ENCODE results near the gene DIDO1. TPM values are rescaled to one million over a fixed set of nuclear protein-coding genes. Genes with fewer than 3 reads are reported as not detected.

DIDO1 gene
- polyA plus RNA-seq, 1 of the 3 experiments (the other 2 are of a cell fraction): 14.7 TPM

GRCh38 chr20:62967149-62967501 lies 40.8 kb upstream of the DIDO1 start (continued):
- TF ChIP-seq EP300 (IDR thresholded peaks at IDR 0.05; ENCODE audit: borderline replicate concordance in 1 of 2, low read depth in 1 of 2, low read length in 1 of 2) (no peak), EZH2phosphoT487 (IDR thresholded peaks at IDR 0.05; ENCODE audit: borderline replicate concordance, low read depth) (no peak)

- Histone ChIP-seq H3K4me2 (no peak overlapping the region), H3K9ac (no peak overlapping the region), H3K9me2 (no peaks in the 10 kb centered on the region), H3F3A (replicated peaks; ENCODE audit: insufficient read depth) (no peaks in the 10 kb centered on the region), H3K36me3 (replicated peaks in 1 of 2; ENCODE audit: control insufficient read depth in 1 of 2, insufficient read depth in 2 of 2, low read length in 1 of 2) (no peaks in the 10 kb centered on the region), H3K27ac (ENCODE audit: low read depth in 2 of 2, low read length in 1 of 2) (no peak overlapping the region), H4K20me1 (ENCODE audit: insufficient read depth) (0 out of 2 replicates have a peak, but pooled peaks cover 3% of the 10 kb centered on the region), H3K4me3 (ENCODE audit: low read depth in 2 of 2, low read length in 1 of 2) (no peak overlapping the region), H3K4me1 (ENCODE audit: control insufficient read depth in 1 of 2, insufficient read depth in 2 of 2, low read depth in 1 of 2, low read length in 1 of 2) (peaks cover 0 to 3% of the 10 kb centered on the region in 2 experiments; a peak in 1 of 4 replicates), H3K9me3 (no peaks in the 10 kb centered on the region), H3K79me2 (ENCODE audit: insufficient read depth) (no peaks in the 10 kb centered on the region), H3K27me3 (ENCODE audit: insufficient read depth) (0 out of 2 replicates have a peak, but pooled peaks cover 11% of the 10 kb centered on the region), H2AFZ (ENCODE audit: low read depth) (no peak overlapping the region)
- WGBS (ENCODE audit: low lambda C conversion rate): 42% methylated on average over 12 of the region's 27 CpGs
- TF ChIP-seq RXRA (IDR thresholded peaks at IDR 0.05; ENCODE audit: borderline replicate concordance, low read depth) (no peak), SMC3 (IDR thresholded peaks at IDR 0.05; ENCODE audit: low read depth, low read length) (no peak), RFX5 (IDR thresholded peaks at IDR 0.05; ENCODE audit: low read length) (no peak), REST (IDR thresholded peaks at IDR 0.05; ENCODE audit: low read depth, low read length) (no peak), JUND (IDR thresholded peaks at IDR 0.05) (no peak), POLR2AphosphoS5 (IDR thresholded peaks at IDR 0.05; ENCODE audit: low read depth, low read length) (no peak)
- POLR2A ChIA-PET: no interaction called here
- no peak for DNase-seq
- CTCF ChIA-PET: interaction anchor here (1.3 kb wide), 1 partner anchor 46 kb away, joined by 3 read pairs; no protein-coding TSS in a partner anchor
Observed at GRCh38 chr20:62966212-62967148, 40.2 kb upstream of the DIDO1 start.

- H3K27ac ChIP-seq (ENCODE audit: low read depth in 2 of 2, low read length in 1 of 2): no peak overlapping the region
- H3K36me3 ChIP-seq (replicated peaks in 1 of 2; ENCODE audit: control insufficient read depth in 1 of 2, insufficient read depth in 2 of 2, low read length in 1 of 2): no peaks in the 10 kb centered on the region
- H2AFZ ChIP-seq (ENCODE audit: low read depth): no peak overlapping the region
- WGBS (ENCODE audit: low lambda C conversion rate): 67% methylated on average over 7 of the region's 19 CpGs
- H4K20me1 ChIP-seq (ENCODE audit: insufficient read depth): 0 out of 2 replicates have a peak, but pooled peaks cover 3% of the 10 kb centered on the region
- no peaks in the 10 kb centered on the region for H3K9me2 ChIP-seq
- H3K4me1 ChIP-seq (ENCODE audit: control insufficient read depth in 1 of 2, insufficient read depth in 2 of 2, low read depth in 1 of 2, low read length in 1 of 2): peaks cover 0 to 3% of the 10 kb centered on the region in 2 experiments; a peak in 1 of 4 replicates
- H3F3A ChIP-seq (replicated peaks; ENCODE audit: insufficient read depth): no peaks in the 10 kb centered on the region
- no peaks in the 10 kb centered on the region for H3K9me3 ChIP-seq
- ChIA-PET CTCF (interaction anchor here (0.7 to 1.3 kb wide), 3 partner anchors 8 to 45 kb away, joined by 3 to 5 read pairs (median 3); no protein-coding TSS in a partner anchor), POLR2A (no interaction called here)
- no peaks in the 10 kb centered on the region for H3K79me2 ChIP-seq (ENCODE audit: insufficient read depth)
- no peak overlapping the region for H3K4me3 ChIP-seq (ENCODE audit: low read depth in 2 of 2, low read length in 1 of 2)
- no peak for DNase-seq
- H3K9ac ChIP-seq: no peak overlapping the region
- no peak overlapping the region for H3K4me2 ChIP-seq
- H3K27me3 ChIP-seq (ENCODE audit: insufficient read depth): 0 out of 2 replicates have a peak, but pooled peaks cover 11% of the 10 kb centered on the region
- no peak for TF ChIP-seq MAX (IDR thresholded peaks at IDR 0.05; ENCODE audit: low read depth)
- TF ChIP-seq RXRA (IDR thresholded peaks at IDR 0.05; ENCODE audit: borderline replicate concordance, low read depth): no peak
- no peak for TF ChIP-seq RFX5 (IDR thresholded peaks at IDR 0.05; ENCODE audit: low read length)
- TF ChIP-seq USF1 (IDR thresholded peaks at IDR 0.05; ENCODE audit: borderline replicate concordance, low read depth): no peak
- no peak for TF ChIP-seq FOXM1 (IDR thresholded peaks at IDR 0.05; ENCODE audit: low read depth)
- no peak for TF ChIP-seq ELF1 (IDR thresholded peaks at IDR 0.05)
- no peak for TF ChIP-seq RCOR1 (IDR thresholded peaks at IDR 0.05; ENCODE audit: low read length)
- TF ChIP-seq MEF2A (IDR thresholded peaks at IDR 0.05; ENCODE audit: borderline replicate concordance, low read depth): no peak
- TF ChIP-seq TCF12 (IDR thresholded peaks at IDR 0.05): no peak
- no peak for TF ChIP-seq JUND (IDR thresholded peaks at IDR 0.05)
- TF ChIP-seq MXI1 (IDR thresholded peaks at IDR 0.05; ENCODE audit: low read depth, low read length): no peak
- no peak for TF ChIP-seq TAF1 (IDR thresholded peaks at IDR 0.05; ENCODE audit: borderline replicate concordance, low read depth, low read length)
- no peak for TF ChIP-seq EZH2phosphoT487 (IDR thresholded peaks at IDR 0.05; ENCODE audit: borderline replicate concordance, low read depth)
- TF ChIP-seq TEAD4 (IDR thresholded peaks at IDR 0.05; ENCODE audit: borderline replicate concordance, insufficient read depth): no peak
- no peak for TF ChIP-seq GABPA (IDR thresholded peaks at IDR 0.05; ENCODE audit: low read depth)
Observed at GRCh38 chr20:62965363-62965771, 39.1 kb upstream of the DIDO1 start.
